Small intestine (tissue), 7 donors: Measurements from ENCODE around the gene TLE4. TPM values are rescaled to one million over a fixed set of nuclear protein-coding genes. Genes with fewer than 3 reads are reported as not detected.
"Not testable (repeated sequence)": the region's sequence is repeated elsewhere in the genome, so short reads cannot be mapped to it uniquely, and the experiment has no call there.

ENCODE experiments used
- DNase-seq, 2 donors: peaks; one replicate each; pipeline versions ENCODE4 v3.0.0 to v3.0.0-alpha.2; 2013
- FAIRE-seq: peaks from 2 replicates; lab custom pipeline; 2012; peaks lifted over from hg19 to GRCh38; lab: Jason Lieb, UNC
- H3K27ac ChIP-seq, 3 donors: one replicate each; pipeline ENCODE4 v1.5.1; 2013; ENCODE audit warnings: low read length in 2 of 3, mild to moderate bottlenecking in 2 of 3, control low read depth in 1 of 3, inconsistent platforms in 1 of 3, low read depth in 1 of 3, moderate library complexity in 1 of 3
- H3K27me3 ChIP-seq, 3 donors: one replicate each; pipeline ENCODE4 v1.6.1; 2013; ENCODE audit warnings: low read length in 3 of 3, inconsistent platforms in 1 of 3; ENCODE audit not compliant: control insufficient read depth in 3 of 3, insufficient read depth in 3 of 3
- H3K36me3 ChIP-seq, 3 donors: one replicate each; pipeline ENCODE4 v1.6.1; 2013; ENCODE audit warnings: low read length in 3 of 3, inconsistent platforms in 1 of 3, low read depth in 1 of 3, mild to moderate bottlenecking in 1 of 3, moderate library complexity in 1 of 3; ENCODE audit not compliant: control insufficient read depth in 3 of 3, insufficient read depth in 2 of 3
- H3K4me1 ChIP-seq, 3 donors: one replicate each; pipeline ENCODE4 v1.6.1; 2013; ENCODE audit warnings: low read length in 2 of 3, inconsistent platforms in 1 of 3, low read depth in 1 of 3, mild to moderate bottlenecking in 1 of 3, moderate library complexity in 1 of 3; ENCODE audit not compliant: control insufficient read depth in 3 of 3, insufficient read depth in 2 of 3
- H3K4me3 ChIP-seq, 3 donors: one replicate each; pipeline ENCODE4 v1.5.1; 2013; ENCODE audit warnings: low read length in 3 of 3, control low read depth in 1 of 3, inconsistent platforms in 1 of 3, low read depth in 1 of 3, mild to moderate bottlenecking in 1 of 3, moderate library complexity in 1 of 3
- H3K9me3 ChIP-seq, 2 donors: one replicate each; pipeline ENCODE4 v1.6.1; 2013; ENCODE audit warnings: low read depth in 1 of 2, low read length in 1 of 2; ENCODE audit not compliant: control insufficient read depth in 2 of 2, insufficient read depth in 1 of 2
- WGBS, 3 donors: extraction: QIAGEN DNeasy Blood & Tissue Kit; methylation state at CpG; one replicate each; pipeline ENCODE4 v1.1.7; 2013; 5-methylcytosine and 5-hydroxymethylcytosine counted together
- polyA plus RNA-seq, 4 donors: library from polyadenylated mRNA; stranded (reverse) in 3 of 4; unstranded in 1 of 4; fragments of 200-250 nt in 3 of 4; fragments of 120-200 nt in 1 of 4; gene quantifications; one replicate each; pipeline versions ENCODE4 v1.2.1 to v1.2.3, GENCODE V29; 2013
- donor health status: healthy with polysubstance abuse.
- donor health status: control.
- donor health status: control.
- donor health status: Bipolar disorder and iron deficiency.
- donor health status: healthy.

The TLE4 gene
- polyA plus RNA-seq, 4 donors, result 4.0 to 37.2 (median 8.2) TPM

DNA sequence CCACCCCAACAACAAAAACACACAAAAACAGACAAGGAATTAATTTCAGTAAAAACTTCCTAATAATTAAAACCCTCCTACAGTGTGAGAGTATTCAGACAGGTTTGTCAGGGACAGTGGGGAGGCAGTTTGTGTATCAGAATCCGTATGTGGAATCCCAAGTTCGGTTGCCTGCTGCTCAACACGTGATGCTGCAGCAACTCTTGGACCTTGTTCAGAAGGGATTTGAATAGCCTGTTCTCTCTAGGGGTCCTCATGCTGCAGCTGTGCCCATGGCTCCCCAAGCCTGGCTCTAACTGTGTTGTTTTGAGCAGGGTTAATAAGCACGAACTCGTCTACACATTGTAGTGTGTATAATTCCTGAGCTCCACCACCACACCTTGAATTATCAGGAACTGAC, 28.7 kb downstream of the TLE4 start:
- H3K4me1 ChIP-seq, result no peaks in the 10 kb centered on the region
- H3K4me3 ChIP-seq, result no peak overlapping the region
- 95 to 97% (median 95%) methylated on average over 5 of the region's 5 CpGs for WGBS, 3 donors
- DNase-seq (no peak), FAIRE-seq (no peak)
- peaks cover 0 to 3% (median 0%) of the 10 kb centered on the region in 3 donors for H3K36me3 ChIP-seq
- no peak overlapping the region for H3K27ac ChIP-seq
- H3K9me3 ChIP-seq, result peaks cover 0 to 7% of the 10 kb centered on the region in 2 donors
- H3K27me3 ChIP-seq, result no peaks in the 10 kb centered on the region

- no peak for FAIRE-seq
- 92 to 99% (median 94%) methylated on average over 3 of the region's 3 CpGs for WGBS, 3 donors
- no peaks in the 10 kb centered on the region for H3K27me3 ChIP-seq
Measured at GRCh38 chr9:79603222-79603920, 31.6 kb downstream of the TLE4 start.

GRCh38 chr9:79604149-79604548, 32.4 kb downstream of the TLE4 start:
- Histone ChIP-seq H3K27me3 (no peaks in the 10 kb centered on the region), H3K27ac (no peak overlapping the region), H3K9me3 (peaks cover 0 to 7% of the 10 kb centered on the region in 2 donors), H3K4me3 (no peak overlapping the region), H3K4me1 (no peaks in the 10 kb centered on the region), H3K36me3 (peaks cover 0 to 3% (median 0%) of the 10 kb centered on the region in 3 donors)
- DNase-seq (no peak), FAIRE-seq (no peak)

More at GRCh38 chr9:79603222-79603920, 31.6 kb downstream of the TLE4 start:
- Histone ChIP-seq H3K4me3 (no peak overlapping the region), H3K4me1 (no peaks in the 10 kb centered on the region), H3K36me3 (peaks cover 0 to 3% (median 0%) of the 10 kb centered on the region in 3 donors), H3K27ac (no peak overlapping the region), H3K9me3 (peaks cover 0 to 7% of the 10 kb centered on the region in 2 donors)
- DNase-seq, result no peak

- H3K27ac ChIP-seq, result no peak overlapping the region
- 31 to 74% (median 46%) methylated on average over 5 of the region's 5 CpGs for WGBS, 3 donors
- DNase-seq (no peak), FAIRE-seq (no peak)
- peaks cover 0 to 7% of the 10 kb centered on the region in 2 donors for H3K9me3 ChIP-seq
- peaks cover 0 to 3% (median 0%) of the 10 kb centered on the region in 3 donors for H3K36me3 ChIP-seq
- H3K4me1 ChIP-seq, result no peaks in the 10 kb centered on the region
- no peak overlapping the region for H3K4me3 ChIP-seq
- no peaks in the 10 kb centered on the region for H3K27me3 ChIP-seq
Measured at GRCh38 chr9:79604921-79605562, 33.3 kb downstream of the TLE4 start.

DNA sequence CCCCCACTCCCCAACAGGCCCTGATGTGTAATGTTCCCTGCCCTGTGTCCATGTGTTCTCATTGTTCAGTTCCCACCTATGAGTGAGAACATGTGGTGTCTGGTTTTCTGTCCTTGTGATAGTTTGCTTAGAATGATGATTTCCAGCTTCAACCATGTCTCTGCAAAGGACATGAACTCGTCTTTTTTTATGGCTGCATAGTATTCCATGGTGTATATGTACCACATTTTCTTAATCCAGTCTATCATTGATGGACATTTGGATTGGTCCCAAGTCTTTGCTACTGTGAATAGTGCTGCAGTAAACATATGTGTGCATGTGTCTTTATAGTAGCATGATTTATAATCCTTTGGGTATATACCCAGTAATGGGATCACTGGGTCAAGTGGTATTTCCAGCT, 34.8 kb downstream of the TLE4 start:
- H3K36me3 ChIP-seq, H3K27ac ChIP-seq, DNase-seq, H3K27me3 ChIP-seq, H3K4me1 ChIP-seq, FAIRE-seq, H3K9me3 ChIP-seq, H3K4me3 ChIP-seq: not testable (repeated sequence)
- WGBS, 3 donors, result 94 to 100% (median 96%) methylated on average over 1 of the region's 1 CpG

DNA sequence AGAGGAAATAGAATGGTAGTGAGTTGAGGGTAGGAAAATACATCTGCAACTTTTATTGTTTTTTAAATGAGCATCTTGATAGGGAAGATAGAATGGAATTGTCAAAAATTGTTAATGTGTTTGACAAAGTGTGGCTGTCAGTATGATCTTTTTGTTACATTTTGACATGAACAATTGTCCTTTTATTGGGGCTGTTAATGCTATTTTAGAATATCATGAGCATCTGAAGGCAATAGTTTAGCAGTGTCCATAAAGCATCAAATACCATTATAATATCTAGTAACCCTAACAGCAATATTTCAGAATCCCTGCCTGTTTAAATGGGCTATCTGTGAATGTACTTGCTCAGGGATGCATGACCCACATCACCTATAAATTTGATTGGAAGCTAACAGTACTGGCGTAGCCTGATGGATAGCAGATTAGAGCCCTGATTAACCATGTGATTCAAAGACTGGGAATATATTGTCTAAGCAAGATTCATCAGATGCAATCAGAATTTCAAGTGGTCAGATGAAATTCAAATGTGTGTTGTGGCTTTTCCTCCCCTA, 37.8 kb downstream of the TLE4 start:
- Histone ChIP-seq H3K27me3 (no peaks in the 10 kb centered on the region), H3K4me1 (peaks cover 0 to 4% (median 0%) of the 10 kb centered on the region in 3 donors), H3K36me3 (no peaks in the 10 kb centered on the region), H3K4me3 (no peak overlapping the region), H3K9me3 (no peaks in the 10 kb centered on the region), H3K27ac (no peak overlapping the region)
- no peak for DNase-seq
- WGBS, 3 donors, result 35 to 86% (median 39%) methylated on average over 1 of the region's 1 CpG
- no peak for FAIRE-seq

- 37 to 78% (median 69%) methylated on average over 5 of the region's 5 CpGs for WGBS, 3 donors
- H3K27ac ChIP-seq, result no peak overlapping the region
- H3K4me3 ChIP-seq, result no peak overlapping the region
- no peaks in the 10 kb centered on the region for H3K36me3 ChIP-seq
- FAIRE-seq (no peak), DNase-seq (no peak)
- H3K27me3 ChIP-seq, result no peaks in the 10 kb centered on the region
- H3K4me1 ChIP-seq, result peaks cover 0 to 4% (median 0%) of the 10 kb centered on the region in 3 donors
- H3K9me3 ChIP-seq, result no peaks in the 10 kb centered on the region
Measured at GRCh38 chr9:79610019-79610631, 38.4 kb downstream of the TLE4 start.

DNA sequence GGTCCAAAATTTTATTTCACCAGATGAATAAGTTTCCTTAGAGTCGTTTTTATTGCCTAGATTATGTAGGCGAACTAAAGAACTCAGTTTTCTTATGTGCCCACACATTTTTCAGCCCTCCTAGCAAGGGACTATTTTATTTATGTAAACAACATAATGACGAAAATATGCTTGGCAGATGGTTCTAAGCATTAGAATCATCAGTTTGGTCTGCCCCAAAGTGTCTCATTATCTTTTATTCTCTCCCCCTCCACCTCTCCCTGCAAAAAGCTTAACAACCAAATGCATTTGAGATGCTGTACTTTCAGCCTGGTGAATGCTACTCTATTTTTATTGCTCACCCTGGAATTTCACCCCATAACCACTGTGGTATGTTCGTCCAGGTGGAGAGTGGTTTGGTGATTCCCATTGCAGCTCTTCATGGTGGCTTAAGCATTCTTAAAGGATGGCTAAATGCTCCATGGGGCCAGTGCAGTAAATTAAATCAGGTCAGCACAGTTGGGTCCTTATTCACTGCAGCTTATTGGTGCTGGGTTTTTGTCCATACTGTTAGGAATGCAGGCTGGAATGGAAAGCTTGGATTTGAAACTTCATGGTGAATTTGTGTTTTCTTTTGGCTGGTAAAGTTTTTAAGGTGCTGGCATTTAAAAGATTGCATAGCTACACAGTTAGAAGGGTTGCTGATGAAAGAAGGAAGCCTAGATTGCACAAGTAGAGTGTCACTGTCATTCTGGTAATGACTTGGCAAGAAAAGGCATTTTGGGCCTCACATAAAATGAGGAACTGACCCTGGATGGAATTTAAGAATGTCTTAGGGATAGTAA, 39.2 kb downstream of the TLE4 start:
- DNase-seq (no peak), FAIRE-seq (no peak)
- Histone ChIP-seq H3K4me3 (no peak overlapping the region), H3K27me3 (no peaks in the 10 kb centered on the region), H3K36me3 (no peaks in the 10 kb centered on the region), H3K4me1 (peaks cover 0 to 4% (median 0%) of the 10 kb centered on the region in 3 donors), H3K27ac (no peak overlapping the region), H3K9me3 (no peaks in the 10 kb centered on the region)
- WGBS, 3 donors, result 72 to 81% (median 72%) methylated on average over 4 of the region's 4 CpGs
